DOHH2 (cell line): ENCODE measurements around the gene ATAD3C.
"Not testable (repeated sequence)": the region's sequence is repeated elsewhere in the genome, so short reads cannot be mapped to it uniquely, and the experiment has no call there.

Experiments used
- H3F3A ChIP-seq: fragments of 200-600 bp; sonication (generic), shearing (Covaris generic); 2 replicates; pipeline ENCODE4 v1.6.0; 2016; ENCODE audit warnings: antibody characterized with exemption, mild to moderate bottlenecking; ENCODE audit not compliant: control insufficient read depth, insufficient read depth
- H3K27ac ChIP-seq: fragments of 200-600 bp; sonication (generic); 2 replicates; pipeline ENCODE4 v1.5.1; 2014; ENCODE audit warnings: low read depth, mild to moderate bottlenecking, low read length, moderate library complexity
- H3K27me3 ChIP-seq: fragments of 200-600 bp; sonication (generic); 2 replicates; pipeline ENCODE4 v1.6.1; 2014; ENCODE audit warnings: mild to moderate bottlenecking, low read length, mixed read lengths; ENCODE audit not compliant: control insufficient read depth
- H3K36me3 ChIP-seq: fragments of 200-600 bp; sonication (generic); 2 replicates; pipeline ENCODE4 v1.6.1; 2014; ENCODE audit warnings: mild to moderate bottlenecking, low read length, moderate library complexity, mixed read lengths; ENCODE audit not compliant: control insufficient read depth
- H3K4me1 ChIP-seq: fragments of 200-600 bp; sonication (generic); 2 replicates; pipeline ENCODE4 v1.6.1; 2014; ENCODE audit warnings: mild to moderate bottlenecking, low read length, mixed read lengths; ENCODE audit not compliant: control insufficient read depth
- H3K4me2 ChIP-seq: fragments of 200-600 bp; sonication (generic); 2 replicates; pipeline ENCODE4 v1.6.0; 2014; ENCODE audit warnings: mild to moderate bottlenecking, low read length, moderate library complexity
- H3K4me3 ChIP-seq: fragments of 200-600 bp; sonication (generic); 2 replicates; pipeline ENCODE4 v1.5.1; 2014; ENCODE audit warnings: mild to moderate bottlenecking, low read length, mixed read lengths
- H3K79me2 ChIP-seq: fragments of 200-600 bp; sonication (generic); 2 replicates; pipeline ENCODE4 v1.6.1; 2014; ENCODE audit warnings: mild to moderate bottlenecking, low read length, mixed read lengths; ENCODE audit not compliant: control insufficient read depth
- H3K9me2 ChIP-seq: fragments of 200-600 bp; sonication (generic); replicated peaks from 2 replicates; pipeline ENCODE4 v1.6.1; 2014; ENCODE audit warnings: mild to moderate bottlenecking, low read length, mixed read lengths; ENCODE audit not compliant: control insufficient read depth
- H3K9me3 ChIP-seq: fragments of 200-600 bp; sonication (generic); 2 replicates; pipeline ENCODE4 v1.6.1; 2014; ENCODE audit warnings: antibody characterized with exemption, low read length, mixed read lengths; ENCODE audit not compliant: control insufficient read depth, insufficient read depth
- H4K20me1 ChIP-seq: fragments of 200-600 bp; sonication (generic); 2 replicates; pipeline ENCODE4 v1.6.0; 2014; ENCODE audit warnings: low read depth, mild to moderate bottlenecking, antibody characterized with exemption, low read length, moderate library complexity; ENCODE audit not compliant: control insufficient read depth, insufficient read depth
- EZH2phosphoT487 ChIP-seq: fragments of 200-600 bp; sonication (generic); IDR thresholded peaks from 2 replicates; pipeline ENCODE4 v1.6.1; 2017; ENCODE audit warnings: borderline replicate concordance, mild to moderate bottlenecking, antibody characterized with exemption, low read length, moderate library complexity, mixed read lengths
- TF ChIP-seq, protein P1 (sequence below): fragments of 200-600 bp; sonication (generic); IDR thresholded peaks from one replicate; pipeline ENCODE4 v1.5.1; 2014; ENCODE audit warnings: antibody characterized with exemption, mild to moderate bottlenecking, low read depth, low read length; ENCODE audit not compliant: poor library complexity, severe bottlenecking

The ATAD3C gene

DNA sequence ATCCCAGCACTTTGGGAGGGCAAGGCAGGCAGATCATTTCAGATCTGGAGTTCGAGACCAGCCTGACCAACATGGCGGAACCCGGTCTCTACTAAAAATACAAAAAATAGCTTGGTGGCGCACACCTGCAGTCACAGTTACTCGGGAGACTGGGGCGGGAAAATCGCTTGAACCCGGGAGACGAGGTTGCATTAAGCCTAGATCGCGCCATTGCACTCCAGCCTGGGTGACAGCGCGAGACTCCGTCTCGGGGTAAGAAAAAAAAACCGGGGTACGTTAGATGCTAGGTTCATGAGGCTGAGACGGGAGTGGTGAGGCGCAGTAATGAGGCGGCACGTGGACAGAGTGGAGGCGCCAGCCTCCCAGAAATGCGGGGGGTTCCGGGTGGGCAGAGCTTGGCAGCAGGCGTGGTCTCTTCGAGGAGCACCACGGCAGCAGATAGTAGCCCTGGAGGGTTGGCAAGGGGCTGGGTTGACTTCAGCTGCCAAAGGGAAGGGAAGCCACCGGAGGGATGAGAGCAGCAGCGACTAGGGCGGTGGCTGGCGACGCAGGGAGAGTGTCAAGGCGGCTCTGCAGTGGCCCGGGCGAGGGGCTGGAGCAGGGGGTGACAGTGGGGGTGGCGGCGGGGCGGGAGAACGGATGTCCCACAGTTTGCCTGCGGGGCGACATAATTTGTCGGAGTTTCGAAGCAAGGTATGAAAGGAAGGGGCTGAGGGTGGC, 43.2 kb upstream of the ATAD3C start:
- H3K9me3 ChIP-seq: no peaks in the 10 kb centered on the region
- H3F3A ChIP-seq: peaks cover 24% of the 10 kb centered on the region
- H3K27ac ChIP-seq: peak overlapping the region; percentile 67
- H4K20me1 ChIP-seq: peaks cover 9% of the 10 kb centered on the region
- no peaks in the 10 kb centered on the region for H3K9me2 ChIP-seq
- H3K79me2 ChIP-seq: peaks cover 79% of the 10 kb centered on the region
- peak overlapping the region; percentile 85 for H3K4me2 ChIP-seq
- no peaks in the 10 kb centered on the region for H3K27me3 ChIP-seq
- H3K4me1 ChIP-seq: peaks cover 29% of the 10 kb centered on the region
- peak overlapping the region; percentile 93 for H3K4me3 ChIP-seq
- TF ChIP-seq, protein P1, sequence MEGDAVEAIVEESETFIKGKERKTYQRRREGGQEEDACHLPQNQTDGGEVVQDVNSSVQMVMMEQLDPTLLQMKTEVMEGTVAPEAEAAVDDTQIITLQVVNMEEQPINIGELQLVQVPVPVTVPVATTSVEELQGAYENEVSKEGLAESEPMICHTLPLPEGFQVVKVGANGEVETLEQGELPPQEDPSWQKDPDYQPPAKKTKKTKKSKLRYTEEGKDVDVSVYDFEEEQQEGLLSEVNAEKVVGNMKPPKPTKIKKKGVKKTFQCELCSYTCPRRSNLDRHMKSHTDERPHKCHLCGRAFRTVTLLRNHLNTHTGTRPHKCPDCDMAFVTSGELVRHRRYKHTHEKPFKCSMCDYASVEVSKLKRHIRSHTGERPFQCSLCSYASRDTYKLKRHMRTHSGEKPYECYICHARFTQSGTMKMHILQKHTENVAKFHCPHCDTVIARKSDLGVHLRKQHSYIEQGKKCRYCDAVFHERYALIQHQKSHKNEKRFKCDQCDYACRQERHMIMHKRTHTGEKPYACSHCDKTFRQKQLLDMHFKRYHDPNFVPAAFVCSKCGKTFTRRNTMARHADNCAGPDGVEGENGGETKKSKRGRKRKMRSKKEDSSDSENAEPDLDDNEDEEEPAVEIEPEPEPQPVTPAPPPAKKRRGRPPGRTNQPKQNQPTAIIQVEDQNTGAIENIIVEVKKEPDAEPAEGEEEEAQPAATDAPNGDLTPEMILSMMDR: peak; percentile 10
- no peak for TF ChIP-seq EZH2phosphoT487
- peaks cover 76% of the 10 kb centered on the region for H3K36me3 ChIP-seq

DNA sequence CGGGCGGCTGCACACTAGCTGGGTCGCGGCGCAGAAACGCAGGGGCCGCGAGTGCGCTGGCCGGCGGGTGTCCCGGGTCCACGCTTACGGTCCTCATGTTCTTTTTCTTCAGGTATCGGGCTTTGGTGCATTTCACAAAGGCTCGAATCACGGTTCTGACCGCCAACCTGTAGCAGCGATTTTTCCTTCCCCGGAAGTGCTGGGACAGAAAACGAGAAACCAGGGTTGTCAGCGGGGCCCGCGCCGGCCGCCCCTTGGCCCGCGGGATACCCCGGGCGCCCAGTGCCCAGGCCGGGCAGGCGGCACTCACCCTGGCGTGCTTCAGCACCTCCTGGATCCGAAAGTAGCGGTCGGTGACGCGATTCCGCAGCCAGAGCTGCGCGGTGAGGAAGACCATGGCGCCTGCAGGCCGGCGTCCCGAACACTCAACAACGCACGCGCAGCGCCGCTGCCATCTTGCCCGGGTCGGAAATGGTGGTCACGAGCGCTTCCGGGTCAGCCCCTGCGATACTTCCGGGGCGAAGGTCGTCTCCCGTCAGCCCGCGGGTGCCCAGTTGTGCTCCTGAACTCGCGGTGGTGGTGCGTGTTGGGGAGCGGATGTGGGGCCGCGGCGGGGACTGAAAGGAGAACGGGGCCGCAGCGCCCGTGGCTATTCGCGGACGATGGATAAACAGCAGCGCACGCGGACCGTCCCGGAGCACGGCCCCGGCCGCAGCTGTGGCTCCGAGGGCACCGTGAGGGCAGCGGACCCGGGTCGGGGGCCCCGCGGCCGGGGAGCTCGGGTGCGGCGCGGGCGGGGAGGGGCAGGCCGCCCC, 42.5 kb upstream of the ATAD3C start, which contains the start of gene MRPL20:
MRPL20 (minus strand) TSS at position 473 of the 815 bp plus-strand sequence; CDS start at position 397, 76 bp downstream.
- H3K4me3 ChIP-seq: peak within 1 kb of the TSS; percentile 93
- peak within 1 kb of the TSS; percentile 85 for H3K4me2 ChIP-seq
- H3K9me2 ChIP-seq: no peaks in the 10 kb centered on the region
- no peaks in the 10 kb centered on the region for H3K27me3 ChIP-seq
- peak within 1 kb of the TSS; percentile 67 for H3K27ac ChIP-seq
- peaks cover 20% of the 10 kb centered on the region for H3F3A ChIP-seq
- peaks cover 9% of the 10 kb centered on the region; the same call in 1 of the 2 replicates for H4K20me1 ChIP-seq
- peaks cover 68% of the 10 kb centered on the region for H3K36me3 ChIP-seq
- TF ChIP-seq, protein P1: no peak
- TF ChIP-seq EZH2phosphoT487: no peak
- peaks cover 21% of the 10 kb centered on the region for H3K4me1 ChIP-seq
- H3K9me3 ChIP-seq: no peaks in the 10 kb centered on the region
- H3K79me2 ChIP-seq: peaks cover 72% of the 10 kb centered on the region

DNA sequence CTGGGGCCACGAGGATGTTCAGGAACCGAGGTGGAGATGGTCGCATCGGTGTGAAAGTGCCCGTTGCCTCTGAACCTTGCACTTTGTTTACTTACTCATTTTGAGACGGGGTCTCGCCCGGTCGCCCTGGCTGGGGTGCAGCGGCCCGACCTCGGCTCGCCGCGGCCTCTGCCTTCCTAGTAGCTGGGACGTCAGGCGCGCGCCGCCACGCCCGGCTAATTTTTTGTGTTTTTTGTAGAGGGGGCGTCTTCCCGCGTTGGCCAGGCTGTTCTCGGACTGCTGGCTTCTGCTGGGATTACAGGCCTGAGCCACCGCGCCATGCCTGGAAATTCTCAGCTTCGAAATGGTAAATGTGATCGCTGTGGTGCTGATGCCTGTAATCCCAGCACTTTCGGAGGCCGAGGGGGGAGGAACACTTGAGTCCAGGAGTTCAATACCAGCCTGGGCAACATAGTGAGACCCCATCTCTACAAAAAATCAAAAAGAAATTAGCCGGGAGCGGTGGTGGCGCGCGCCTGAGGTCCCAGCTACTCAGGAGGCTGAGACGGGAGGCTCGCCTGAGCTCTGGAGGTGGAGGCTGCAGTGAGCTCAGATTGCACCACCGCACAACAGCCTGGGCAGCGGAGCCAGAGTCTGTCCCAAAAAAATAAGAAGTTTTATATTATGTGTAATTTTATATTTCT, 41.7 kb upstream of the ATAD3C start:
- H3F3A ChIP-seq: peaks cover 14% of the 10 kb centered on the region
- peak overlapping the region; percentile 93 for H3K4me3 ChIP-seq
- H3K27me3 ChIP-seq: no peaks in the 10 kb centered on the region
- TF ChIP-seq, protein P1: no peak
- peak overlapping the region; percentile 83 for H3K4me2 ChIP-seq
- H4K20me1 ChIP-seq: peaks cover 5% of the 10 kb centered on the region; the same call in 1 of the 2 replicates
- peak overlapping the region; percentile 67 for H3K27ac ChIP-seq
- H3K79me2 ChIP-seq: peaks cover 64% of the 10 kb centered on the region
- no peaks in the 10 kb centered on the region for H3K9me2 ChIP-seq
- peaks cover 60% of the 10 kb centered on the region for H3K36me3 ChIP-seq
- no peaks in the 10 kb centered on the region for H3K9me3 ChIP-seq
- peaks cover 17% of the 10 kb centered on the region for H3K4me1 ChIP-seq

DNA sequence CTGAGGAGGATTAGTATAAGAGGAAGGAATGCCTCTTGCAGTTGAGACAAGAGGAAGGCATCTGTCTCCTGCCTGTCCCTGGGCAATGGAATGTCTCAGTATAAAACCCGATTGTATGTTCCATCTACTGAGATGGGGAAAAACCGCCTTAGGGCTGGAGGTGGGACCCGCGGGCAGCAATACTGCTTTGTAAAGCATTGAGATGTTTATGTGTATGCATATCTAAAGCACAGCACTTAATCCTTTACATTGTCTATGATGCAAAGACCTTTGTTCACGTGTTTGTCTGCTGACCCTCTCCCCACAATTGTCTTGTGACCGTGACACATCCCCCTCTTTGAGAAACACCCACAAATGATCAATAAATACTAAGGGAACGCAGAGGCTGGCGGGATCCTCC, 39.3 kb upstream of the ATAD3C start:
- not testable (repeated sequence) for H3K9me3 ChIP-seq, H3K27ac ChIP-seq, H3F3A ChIP-seq, H3K9me2 ChIP-seq, H3K4me3 ChIP-seq, H3K4me2 ChIP-seq, H4K20me1 ChIP-seq, H3K27me3 ChIP-seq
- Histone ChIP-seq H3K36me3 (peaks cover 40% of the 10 kb centered on the region), H3K79me2 (peaks cover 45% of the 10 kb centered on the region), H3K4me1 (peaks cover 17% of the 10 kb centered on the region)
